Breast epithelium (tissue), 4 donors: ENCODE results near the gene ASMTL. TPM values are rescaled to one million over a fixed set of nuclear protein-coding genes. Genes with fewer than 3 reads are reported as not detected.
A peak's percentile ranks its signal among the peaks of the same experiment; 100 is the strongest.

ENCODE experiments used
- DNase-seq, 2 donors: peaks; one replicate each; pipeline ENCODE4 v3.0.0-alpha.2; 2019; ENCODE audit warnings: low spot score in 2 of 2
- H3K27ac ChIP-seq, 2 donors: fragments of 200-600 bp; sonication (generic) in 1 of 2; one replicate each; pipeline ENCODE4 v1.5.1; 2016 to 2019; ENCODE audit warnings: mild to moderate bottlenecking in 1 of 2
- H3K27me3 ChIP-seq, 2 donors: fragments of 200-600 bp; sonication (generic) in 1 of 2; one replicate each; pipeline versions ENCODE4 v1.5.1 to v1.6.0; 2017 to 2019; ENCODE audit warnings: control low read depth in 1 of 2, mild to moderate bottlenecking in 1 of 2
- H3K36me3 ChIP-seq: fragments of 200-600 bp; one replicate; pipeline ENCODE4 v1.5.1; 2019
- H3K4me1 ChIP-seq, 2 donors: fragments of 200-600 bp; sonication (generic); one replicate each; pipeline ENCODE4 v1.5.1; 2016 to 2019; ENCODE audit warnings: control low read depth in 1 of 2
- H3K4me3 ChIP-seq, 3 donors: fragments of 200-600 bp; sonication (generic); 1 replicate in 2 of 3; 2 replicates in 1 of 3; pipeline ENCODE4 v1.5.1; 2016 to 2019; ENCODE audit warnings: mild to moderate bottlenecking in 3 of 3, moderate library complexity in 2 of 3
- H3K9me3 ChIP-seq, 2 donors: fragments of 200-600 bp; sonication (generic) in 1 of 2; one replicate each; pipeline ENCODE4 v1.5.1; 2016 to 2019; ENCODE audit warnings: control low read depth in 1 of 2
- POLR2A ChIP-seq: fragments of 450-650 bp; IDR thresholded peaks from one replicate; pipeline ENCODE4 v1.6.1; 2016; ENCODE audit warnings: antibody characterized with exemption, mild to moderate bottlenecking, moderate library complexity
- POLR2AphosphoS5 ChIP-seq, 3 donors: sonication (generic); formaldehyde crosslinking; IDR thresholded peaks; one replicate each; pipeline ENCODE4 v1.6.1; 2017; ENCODE audit warnings: antibody characterized with exemption in 3 of 3
- intact Hi-C: fragments of 100-400 bp; cut with DNase I; formaldehyde crosslinking; loops from one replicate; pipeline ENCODE4 v1.15.1; 2023; ENCODE audit warnings: low total_unique reads
- total RNA-seq, 3 donors: library from RNA; depleted of rRNA; stranded (reverse); fragments of >200 nt; gene quantifications; one replicate each; pipeline ENCODE4 v1.1.0, GENCODE V29; 2016
- TF ChIP-seq, protein P1 (sequence below), 3 donors: fragments of 450-650 bp; IDR thresholded peaks; one replicate each; pipeline ENCODE4 v1.5.1; 2016 to 2017; ENCODE audit warnings: antibody characterized with exemption in 3 of 3, mild to moderate bottlenecking in 3 of 3, moderate library complexity in 3 of 3

The ASMTL gene
- total RNA-seq, 3 donors from 2014 or later: 22.8 to 29.1 (median 28.2) TPM

DNA sequence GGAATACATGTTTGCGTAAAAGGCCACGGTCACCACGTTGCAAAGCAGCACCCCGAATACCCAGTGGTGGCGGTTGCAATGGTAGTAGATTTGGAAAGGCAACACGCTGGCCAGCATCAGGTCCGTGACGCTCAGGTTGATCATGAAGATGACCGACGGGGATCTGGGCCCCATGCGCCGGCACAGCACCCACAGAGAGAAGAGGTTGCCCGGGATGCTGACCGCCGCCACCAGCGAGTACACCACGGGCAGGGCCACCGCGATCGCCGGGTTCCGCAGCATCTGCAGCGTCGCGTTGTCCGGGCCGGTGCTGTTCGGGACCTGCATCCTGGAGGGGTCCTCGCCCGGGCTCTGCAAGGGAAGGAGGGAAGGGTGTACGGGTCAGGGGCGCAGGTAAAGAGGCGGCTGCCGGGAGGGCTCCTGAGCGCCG is 13.5 kb upstream of the ASMTL start:
- H3K4me3 ChIP-seq: no peak overlapping the region
- DNase-seq: peak in 1 of 2 donors; percentile 9
- no peaks in the 10 kb centered on the region for H3K4me1 ChIP-seq
- no peak overlapping the region for H3K27ac ChIP-seq
- intact Hi-C loops: no loop called here
- no peaks in the 10 kb centered on the region for H3K9me3 ChIP-seq
- peaks cover 0 to 58% of the 10 kb centered on the region in 2 donors for H3K27me3 ChIP-seq
- H3K36me3 ChIP-seq: no peaks in the 10 kb centered on the region
- TF ChIP-seq, protein P1, sequence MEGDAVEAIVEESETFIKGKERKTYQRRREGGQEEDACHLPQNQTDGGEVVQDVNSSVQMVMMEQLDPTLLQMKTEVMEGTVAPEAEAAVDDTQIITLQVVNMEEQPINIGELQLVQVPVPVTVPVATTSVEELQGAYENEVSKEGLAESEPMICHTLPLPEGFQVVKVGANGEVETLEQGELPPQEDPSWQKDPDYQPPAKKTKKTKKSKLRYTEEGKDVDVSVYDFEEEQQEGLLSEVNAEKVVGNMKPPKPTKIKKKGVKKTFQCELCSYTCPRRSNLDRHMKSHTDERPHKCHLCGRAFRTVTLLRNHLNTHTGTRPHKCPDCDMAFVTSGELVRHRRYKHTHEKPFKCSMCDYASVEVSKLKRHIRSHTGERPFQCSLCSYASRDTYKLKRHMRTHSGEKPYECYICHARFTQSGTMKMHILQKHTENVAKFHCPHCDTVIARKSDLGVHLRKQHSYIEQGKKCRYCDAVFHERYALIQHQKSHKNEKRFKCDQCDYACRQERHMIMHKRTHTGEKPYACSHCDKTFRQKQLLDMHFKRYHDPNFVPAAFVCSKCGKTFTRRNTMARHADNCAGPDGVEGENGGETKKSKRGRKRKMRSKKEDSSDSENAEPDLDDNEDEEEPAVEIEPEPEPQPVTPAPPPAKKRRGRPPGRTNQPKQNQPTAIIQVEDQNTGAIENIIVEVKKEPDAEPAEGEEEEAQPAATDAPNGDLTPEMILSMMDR (IDR thresholded peaks at IDR 0.05): no peak
- TF ChIP-seq POLR2A (no peak), POLR2AphosphoS5 (IDR thresholded peaks at IDR 0.05) (no peak)

DNA sequence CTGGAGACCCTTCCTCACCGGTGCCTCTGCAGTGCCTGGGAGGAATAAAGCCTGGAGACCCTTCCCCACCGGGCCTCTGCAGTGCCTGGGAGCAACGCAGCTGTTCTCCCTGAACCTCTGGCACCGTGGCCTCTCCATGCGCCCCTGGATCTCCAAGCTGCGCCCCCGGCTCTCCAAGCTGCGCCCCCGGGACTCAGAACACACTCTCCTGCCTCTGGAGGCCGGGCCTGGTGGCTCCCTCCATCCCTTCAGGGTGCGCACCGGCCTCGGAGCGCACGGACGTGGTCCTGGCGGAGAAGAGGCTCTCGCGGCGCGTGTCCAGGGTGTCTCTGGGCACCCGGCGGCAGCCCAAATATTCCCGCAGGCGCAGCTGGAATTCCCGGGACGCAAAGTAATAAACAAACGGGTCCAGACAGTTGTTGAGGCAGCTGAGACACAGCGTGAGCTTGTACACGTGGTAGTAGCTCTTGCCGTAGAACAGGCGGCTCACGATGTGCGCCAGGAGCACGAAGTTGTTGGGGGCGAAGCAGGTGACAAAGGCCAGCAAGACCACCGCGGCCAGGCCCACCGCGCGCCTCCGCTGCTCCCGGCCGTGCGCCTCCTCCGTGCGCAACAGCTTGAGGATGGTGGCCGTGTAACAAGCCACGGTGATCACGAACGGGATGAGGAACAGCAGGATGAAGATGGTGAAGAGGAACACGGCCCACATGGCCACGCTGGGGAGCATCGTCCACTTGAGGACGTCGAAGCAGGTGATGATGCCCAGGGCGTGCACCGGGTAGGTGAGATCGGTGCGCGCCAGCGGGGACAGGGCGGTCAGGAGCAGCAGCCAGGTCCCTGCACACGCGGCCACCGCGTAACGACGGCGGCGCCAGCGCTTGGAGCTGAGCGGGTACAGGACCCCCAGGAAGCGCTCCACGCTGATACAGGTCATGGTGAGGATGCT is 12.8 kb upstream of the ASMTL start:
- Histone ChIP-seq H3K36me3 (no peaks in the 10 kb centered on the region), H3K27me3 (peaks cover 0 to 54% of the 10 kb centered on the region in 2 donors), H3K27ac (no peak overlapping the region), H3K4me3 (no peak overlapping the region), H3K4me1 (no peaks in the 10 kb centered on the region), H3K9me3 (no peaks in the 10 kb centered on the region)
- peak in 1 of 2 donors; percentile 4 for DNase-seq
- intact Hi-C loops: no loop called here
- no peak for TF ChIP-seq POLR2A

DNA sequence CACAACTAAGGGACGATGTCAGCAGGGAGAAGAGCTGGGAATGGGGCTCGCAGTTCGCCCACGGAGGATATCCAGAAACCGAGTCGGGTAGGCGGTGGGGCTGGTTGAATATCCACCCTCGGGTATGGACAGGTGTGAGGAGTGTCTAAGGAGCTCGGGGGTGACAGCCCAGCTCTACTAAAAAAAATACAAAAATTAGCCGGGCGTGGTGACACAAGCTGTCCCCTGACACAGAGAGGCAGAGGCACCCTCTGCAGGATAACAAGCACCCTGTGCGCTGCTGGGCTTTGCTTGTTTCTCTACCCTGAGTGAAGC is 12.2 kb upstream of the ASMTL start:
- Histone ChIP-seq H3K36me3 (no peaks in the 10 kb centered on the region), H3K9me3 (no peaks in the 10 kb centered on the region), H3K27ac (no peak overlapping the region), H3K4me3 (no peak overlapping the region), H3K27me3 (peaks cover 0 to 48% of the 10 kb centered on the region in 2 donors), H3K4me1 (no peaks in the 10 kb centered on the region)
- TF ChIP-seq POLR2AphosphoS5 (IDR thresholded peaks at IDR 0.05) (no peak), POLR2A (no peak)
- TF ChIP-seq, protein P1 (IDR thresholded peaks at IDR 0.05): no peak
- DNase-seq: no peak
- intact Hi-C loops: no loop called here

GRCh38 chrX:1464041-1464970 is 11.6 kb upstream of the ASMTL start:
- intact Hi-C loops: no loop called here
- Histone ChIP-seq H3K27me3 (peaks cover 0 to 46% of the 10 kb centered on the region in 2 donors), H3K4me3 (no peak overlapping the region), H3K27ac (no peak overlapping the region), H3K36me3 (no peaks in the 10 kb centered on the region), H3K4me1 (no peaks in the 10 kb centered on the region), H3K9me3 (no peaks in the 10 kb centered on the region)
- no peak for DNase-seq
- no peak for TF ChIP-seq POLR2A
- TF ChIP-seq, protein P1 (IDR thresholded peaks at IDR 0.05): no peak
- TF ChIP-seq POLR2AphosphoS5 (IDR thresholded peaks at IDR 0.05): no peak

DNA sequence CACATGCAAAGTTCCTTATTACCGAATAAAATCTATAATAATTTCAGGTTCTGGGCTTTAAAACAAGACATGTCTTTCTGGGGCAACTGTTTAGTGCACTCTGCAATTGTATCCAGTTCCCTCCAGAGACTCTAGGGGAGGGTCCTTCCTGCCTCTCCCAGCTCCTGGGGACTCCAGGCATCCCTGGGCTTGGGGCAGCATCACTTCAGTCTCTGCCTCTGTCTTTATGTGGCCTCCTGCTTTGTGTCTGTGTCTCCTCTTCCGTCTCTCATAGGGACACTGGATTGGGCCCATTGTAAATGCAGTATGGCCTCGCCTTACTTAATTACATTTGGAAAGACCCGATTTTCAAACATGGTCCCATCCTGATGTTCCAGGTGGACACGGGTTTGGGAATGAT is 10.9 kb upstream of the ASMTL start:
- Histone ChIP-seq H3K27ac (no peak overlapping the region), H3K4me3 (no peak overlapping the region), H3K4me1 (no peaks in the 10 kb centered on the region), H3K36me3 (no peaks in the 10 kb centered on the region), H3K9me3 (no peaks in the 10 kb centered on the region), H3K27me3 (peaks cover 0 to 46% of the 10 kb centered on the region in 2 donors)
- no peak for DNase-seq
- intact Hi-C loops: no loop called here
- TF ChIP-seq POLR2A: no peak
- TF ChIP-seq, protein P1 (IDR thresholded peaks at IDR 0.05): no peak
- no peak for TF ChIP-seq POLR2AphosphoS5 (IDR thresholded peaks at IDR 0.05)
